Liver (tissue), 9 donors: ENCODE data around the gene GNB1. TPM values are rescaled to one million over a fixed set of nuclear protein-coding genes. Genes with fewer than 3 reads are reported as not detected.
A peak's percentile ranks its signal among the peaks of the same experiment; 100 is the strongest.

Source experiments
- DNase-seq: peaks from one replicate; pipeline ENCODE4 v3.0.0-alpha.2; 2017; ENCODE audit warnings: low spot score
- H3K27ac ChIP-seq, 2 donors: one replicate each; pipeline ENCODE4 v1.7.0; 2013; ENCODE audit warnings: inconsistent platforms in 2 of 2, low read length in 2 of 2, control low read depth in 1 of 2, low read depth in 1 of 2, mild to moderate bottlenecking in 1 of 2
- H3K27me3 ChIP-seq, 4 donors: one replicate each; pipeline versions ENCODE4 v1.6.1 to v1.7.0; 2013; ENCODE audit warnings: low read length in 3 of 4, inconsistent platforms in 1 of 4, mild to moderate bottlenecking in 1 of 4, moderate library complexity in 1 of 4; ENCODE audit not compliant: control insufficient read depth in 4 of 4, insufficient read depth in 4 of 4
- H3K36me3 ChIP-seq, 4 donors: one replicate each; pipeline versions ENCODE4 v1.6.1 to v1.7.0; 2013; ENCODE audit warnings: low read length in 3 of 4, mild to moderate bottlenecking in 3 of 4, low read depth in 1 of 4, moderate library complexity in 1 of 4; ENCODE audit not compliant: control insufficient read depth in 4 of 4, insufficient read depth in 3 of 4
- H3K4me1 ChIP-seq, 4 donors: one replicate each; pipeline versions ENCODE4 v1.6.1 to v1.7.0; 2013; ENCODE audit warnings: low read length in 3 of 4, mild to moderate bottlenecking in 3 of 4, moderate library complexity in 1 of 4; ENCODE audit not compliant: control insufficient read depth in 4 of 4, insufficient read depth in 4 of 4
- H3K4me3 ChIP-seq, 3 donors: one replicate each; pipeline versions ENCODE4 v1.6.1 to v1.7.0; 2013; ENCODE audit warnings: low read length in 3 of 3, control low read depth in 1 of 3, low read depth in 1 of 3, mild to moderate bottlenecking in 1 of 3
- H3K9ac ChIP-seq, 2 donors: one replicate each; pipeline ENCODE4 v1.7.0; 2013; ENCODE audit warnings: low read length in 2 of 2, mild to moderate bottlenecking in 2 of 2, moderate library complexity in 2 of 2, control low read depth in 1 of 2, low read depth in 1 of 2
- H3K9me3 ChIP-seq, 4 donors: one replicate each; pipeline versions ENCODE4 v1.6.1 to v1.7.0; 2013; ENCODE audit warnings: low read length in 3 of 4; ENCODE audit not compliant: control insufficient read depth in 4 of 4
- FOXA1 ChIP-seq: IDR thresholded peaks from 2 replicates; pipeline ENCODE4 v1.6.1; 2016; ENCODE audit warnings: antibody characterized with exemption
- FOXA2 ChIP-seq: IDR thresholded peaks from 2 replicates; pipeline ENCODE4 v1.6.1; 2016; ENCODE audit warnings: antibody characterized with exemption
- HNF4G ChIP-seq: IDR thresholded peaks from 2 replicates; pipeline ENCODE4 v1.6.1; 2016; ENCODE audit warnings: antibody characterized with exemption
- JUND ChIP-seq, 2 donors: IDR thresholded peaks; 2 replicates each; pipeline ENCODE4 v1.6.1; 2016; ENCODE audit warnings: antibody characterized with exemption in 2 of 2
- NR2F2 ChIP-seq: IDR thresholded peaks from 2 replicates; pipeline ENCODE4 v1.6.1; 2016; ENCODE audit warnings: antibody characterized with exemption
- RAD21 ChIP-seq, 2 donors: IDR thresholded peaks; 2 replicates each; pipeline ENCODE4 v1.6.1; 2016; ENCODE audit warnings: antibody characterized with exemption in 2 of 2, mild to moderate bottlenecking in 2 of 2
- RXRA ChIP-seq, 2 donors: IDR thresholded peaks; 2 replicates each; pipeline ENCODE4 v1.6.1; 2017 to 2018; ENCODE audit warnings: antibody characterized with exemption in 2 of 2, mild to moderate bottlenecking in 1 of 2
- SP1 ChIP-seq: IDR thresholded peaks from 2 replicates; pipeline ENCODE4 v1.6.1; 2018; ENCODE audit warnings: antibody characterized with exemption, mild to moderate bottlenecking
- WGBS: extraction: QIAGEN DNeasy Blood & Tissue Kit; methylation state at CpG from one replicate; pipeline ENCODE4 v1.1.7; 2013; 5-methylcytosine and 5-hydroxymethylcytosine counted together
- polyA plus RNA-seq, 2 donors: library from polyadenylated mRNA; stranded (reverse) in 1 of 2; unstranded in 1 of 2; fragments of 200-250 nt in 1 of 2; fragments of >200 nt in 1 of 2; fragmentation: Nextera tagmentation in 1 of 2; extraction: Ambion mirVana in 1 of 2; gene quantifications; one replicate each; pipeline versions ENCODE4 v1.2.1 to v1.2.3, GENCODE V29; 2013 to 2015
- total RNA-seq, 2 donors: library from RNA; depleted of rRNA; stranded (reverse); fragments of >200 nt; gene quantifications; one replicate each; pipeline ENCODE4 v1.2.3, GENCODE V29; 2014
- TF ChIP-seq, protein P1 (sequence below): IDR thresholded peaks from 2 replicates; pipeline ENCODE4 v1.6.1; 2016; ENCODE audit warnings: antibody characterized with exemption
- TF ChIP-seq, protein P2 (sequence below): IDR thresholded peaks from 2 replicates; pipeline ENCODE4 v1.6.1; 2016; ENCODE audit warnings: antibody characterized with exemption
- TF ChIP-seq, protein P3 (sequence below): IDR thresholded peaks from 2 replicates; pipeline ENCODE4 v1.6.1; 2016; ENCODE audit warnings: antibody characterized with exemption, mild to moderate bottlenecking
- donor health status: healthy.
- donor health status: healthy.
- donor health status: healthy.
- donor health status: healthy.
- donor health status: healthy.

Gene GNB1
- total and polyA plus RNA-seq, 4 donors = 22.3 to 68.5 (median 52.7) TPM

DNA sequence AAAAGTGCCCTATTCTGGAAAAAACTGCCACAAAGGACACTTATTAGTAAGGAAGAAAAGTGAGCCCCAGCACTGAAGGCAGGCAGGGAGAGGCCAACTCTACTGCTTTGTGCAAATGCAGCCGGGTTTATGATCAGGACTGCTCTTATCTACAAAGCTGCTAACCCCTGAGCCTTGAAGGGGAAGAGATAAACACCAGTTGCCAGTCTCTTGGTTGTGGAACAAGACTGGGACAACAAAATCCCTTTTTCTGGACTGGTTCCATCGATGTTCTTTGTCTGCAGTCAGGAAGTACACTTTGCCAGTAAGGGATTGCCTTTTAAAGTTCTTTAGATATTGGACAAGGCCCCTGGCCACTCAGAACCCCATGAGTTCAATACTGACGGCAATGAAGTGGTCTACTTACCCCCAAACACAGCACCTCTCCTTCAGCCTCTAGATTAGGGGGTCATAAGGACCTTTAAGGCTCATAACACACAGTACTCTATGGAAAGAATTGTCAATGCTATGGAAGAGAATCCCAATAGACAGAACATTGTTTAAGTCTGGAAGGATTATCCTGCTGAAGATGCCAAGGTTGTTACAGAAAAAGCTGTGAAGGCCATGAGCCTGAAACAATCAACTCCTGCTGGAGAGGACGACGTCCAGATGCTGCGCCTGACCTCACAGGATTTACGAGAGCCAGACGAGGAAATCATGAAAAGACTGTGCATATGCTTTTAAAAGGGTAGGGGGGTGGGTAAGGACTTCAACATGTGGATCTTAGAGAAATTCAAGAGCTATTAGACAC lies 43.6 kb downstream of the GNB1 start:
- H3K9ac ChIP-seq = no peak overlapping the region
- DNase-seq = no peak
- no peak overlapping the region for H3K27ac ChIP-seq
- no peak for TF ChIP-seq HNF4G
- no peak for TF ChIP-seq FOXA1
- peak; percentile 68 for TF ChIP-seq NR2F2
- TF ChIP-seq, protein P1, sequence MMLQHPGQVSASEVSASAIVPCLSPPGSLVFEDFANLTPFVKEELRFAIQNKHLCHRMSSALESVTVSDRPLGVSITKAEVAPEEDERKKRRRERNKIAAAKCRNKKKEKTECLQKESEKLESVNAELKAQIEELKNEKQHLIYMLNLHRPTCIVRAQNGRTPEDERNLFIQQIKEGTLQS = no peak
- H3K9me3 ChIP-seq = no peaks in the 10 kb centered on the region
- no peaks in the 10 kb centered on the region for H3K27me3 ChIP-seq
- no peak overlapping the region for H3K4me3 ChIP-seq
- peaks cover 2 to 8% (median 5%) of the 10 kb centered on the region in 4 donors for H3K4me1 ChIP-seq
- WGBS = 66% methylated on average over 8 of the region's 8 CpGs
- H3K36me3 ChIP-seq = no peaks in the 10 kb centered on the region

DNA sequence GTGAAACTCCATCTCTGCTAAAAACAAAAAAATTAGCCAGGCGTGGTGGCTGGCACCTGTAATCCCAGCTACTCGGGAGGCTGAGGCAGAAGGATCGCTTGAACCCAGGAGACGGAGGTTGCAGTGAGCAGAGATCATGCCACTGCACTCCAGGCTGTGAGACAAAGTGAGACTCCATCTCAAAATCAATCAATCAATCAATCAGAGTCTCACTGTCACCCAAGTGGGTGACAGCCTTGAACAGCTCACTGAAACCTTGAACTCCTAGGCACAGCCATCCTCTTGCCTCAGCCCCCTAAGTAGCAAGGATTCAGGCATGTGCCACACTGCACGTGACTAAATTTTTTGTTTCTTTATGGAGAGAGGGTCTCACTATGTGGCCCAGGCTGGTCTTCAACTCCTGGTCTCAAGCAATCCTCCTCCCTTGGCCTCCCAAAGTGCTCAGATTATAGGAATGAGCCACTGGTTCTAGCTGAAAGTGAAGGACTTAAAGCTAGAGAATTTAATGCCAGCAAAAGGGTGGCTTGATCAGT lies 44.4 kb downstream of the GNB1 start:
- 94% methylated on average over 5 of the region's 5 CpGs for WGBS
- no peak overlapping the region for H3K27ac ChIP-seq
- H3K27me3 ChIP-seq = no peaks in the 10 kb centered on the region
- TF ChIP-seq HNF4G = no peak
- TF ChIP-seq, protein P2, sequence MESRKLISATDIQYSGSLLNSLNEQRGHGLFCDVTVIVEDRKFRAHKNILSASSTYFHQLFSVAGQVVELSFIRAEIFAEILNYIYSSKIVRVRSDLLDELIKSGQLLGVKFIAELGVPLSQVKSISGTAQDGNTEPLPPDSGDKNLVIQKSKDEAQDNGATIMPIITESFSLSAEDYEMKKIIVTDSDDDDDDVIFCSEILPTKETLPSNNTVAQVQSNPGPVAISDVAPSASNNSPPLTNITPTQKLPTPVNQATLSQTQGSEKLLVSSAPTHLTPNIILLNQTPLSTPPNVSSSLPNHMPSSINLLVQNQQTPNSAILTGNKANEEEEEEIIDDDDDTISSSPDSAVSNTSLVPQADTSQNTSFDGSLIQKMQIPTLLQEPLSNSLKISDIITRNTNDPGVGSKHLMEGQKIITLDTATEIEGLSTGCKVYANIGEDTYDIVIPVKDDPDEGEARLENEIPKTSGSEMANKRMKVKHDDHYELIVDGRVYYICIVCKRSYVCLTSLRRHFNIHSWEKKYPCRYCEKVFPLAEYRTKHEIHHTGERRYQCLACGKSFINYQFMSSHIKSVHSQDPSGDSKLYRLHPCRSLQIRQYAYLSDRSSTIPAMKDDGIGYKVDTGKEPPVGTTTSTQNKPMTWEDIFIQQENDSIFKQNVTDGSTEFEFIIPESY = no peak
- TF ChIP-seq, protein P3, sequence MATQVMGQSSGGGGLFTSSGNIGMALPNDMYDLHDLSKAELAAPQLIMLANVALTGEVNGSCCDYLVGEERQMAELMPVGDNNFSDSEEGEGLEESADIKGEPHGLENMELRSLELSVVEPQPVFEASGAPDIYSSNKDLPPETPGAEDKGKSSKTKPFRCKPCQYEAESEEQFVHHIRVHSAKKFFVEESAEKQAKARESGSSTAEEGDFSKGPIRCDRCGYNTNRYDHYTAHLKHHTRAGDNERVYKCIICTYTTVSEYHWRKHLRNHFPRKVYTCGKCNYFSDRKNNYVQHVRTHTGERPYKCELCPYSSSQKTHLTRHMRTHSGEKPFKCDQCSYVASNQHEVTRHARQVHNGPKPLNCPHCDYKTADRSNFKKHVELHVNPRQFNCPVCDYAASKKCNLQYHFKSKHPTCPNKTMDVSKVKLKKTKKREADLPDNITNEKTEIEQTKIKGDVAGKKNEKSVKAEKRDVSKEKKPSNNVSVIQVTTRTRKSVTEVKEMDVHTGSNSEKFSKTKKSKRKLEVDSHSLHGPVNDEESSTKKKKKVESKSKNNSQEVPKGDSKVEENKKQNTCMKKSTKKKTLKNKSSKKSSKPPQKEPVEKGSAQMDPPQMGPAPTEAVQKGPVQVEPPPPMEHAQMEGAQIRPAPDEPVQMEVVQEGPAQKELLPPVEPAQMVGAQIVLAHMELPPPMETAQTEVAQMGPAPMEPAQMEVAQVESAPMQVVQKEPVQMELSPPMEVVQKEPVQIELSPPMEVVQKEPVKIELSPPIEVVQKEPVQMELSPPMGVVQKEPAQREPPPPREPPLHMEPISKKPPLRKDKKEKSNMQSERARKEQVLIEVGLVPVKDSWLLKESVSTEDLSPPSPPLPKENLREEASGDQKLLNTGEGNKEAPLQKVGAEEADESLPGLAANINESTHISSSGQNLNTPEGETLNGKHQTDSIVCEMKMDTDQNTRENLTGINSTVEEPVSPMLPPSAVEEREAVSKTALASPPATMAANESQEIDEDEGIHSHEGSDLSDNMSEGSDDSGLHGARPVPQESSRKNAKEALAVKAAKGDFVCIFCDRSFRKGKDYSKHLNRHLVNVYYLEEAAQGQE = no peak
- TF ChIP-seq RAD21 (IDR thresholded peaks at IDR 0.05) = no peak
- TF ChIP-seq RXRA (IDR thresholded peaks at IDR 0.05) = no peak
- no peak for TF ChIP-seq FOXA2
- no peak for TF ChIP-seq JUND (IDR thresholded peaks at IDR 0.05)
- TF ChIP-seq, protein P1 = no peak
- TF ChIP-seq FOXA1 = no peak
- TF ChIP-seq SP1 = no peak
- no peak overlapping the region for H3K9ac ChIP-seq
- H3K4me1 ChIP-seq = peaks cover 2 to 12% (median 5%) of the 10 kb centered on the region in 4 donors
- H3K4me3 ChIP-seq = no peak overlapping the region
- no peaks in the 10 kb centered on the region for H3K36me3 ChIP-seq
- H3K9me3 ChIP-seq = no peaks in the 10 kb centered on the region
- DNase-seq = no peak
